ENCODE data around the gene FOXO3B. TPM values are rescaled to one million over a fixed set of nuclear protein-coding genes. Genes with fewer than 3 reads are reported as not detected.
"Not testable (repeated sequence)": the region's sequence is repeated elsewhere in the genome, so short reads cannot be mapped to it uniquely, and the experiment has no call there.

Gene FOXO3B
- total RNA-seq (2014; rRNA removed; shearing (Covaris generic)) = 1.8 and 4.0 TPM in 2 replicates

DNA sequence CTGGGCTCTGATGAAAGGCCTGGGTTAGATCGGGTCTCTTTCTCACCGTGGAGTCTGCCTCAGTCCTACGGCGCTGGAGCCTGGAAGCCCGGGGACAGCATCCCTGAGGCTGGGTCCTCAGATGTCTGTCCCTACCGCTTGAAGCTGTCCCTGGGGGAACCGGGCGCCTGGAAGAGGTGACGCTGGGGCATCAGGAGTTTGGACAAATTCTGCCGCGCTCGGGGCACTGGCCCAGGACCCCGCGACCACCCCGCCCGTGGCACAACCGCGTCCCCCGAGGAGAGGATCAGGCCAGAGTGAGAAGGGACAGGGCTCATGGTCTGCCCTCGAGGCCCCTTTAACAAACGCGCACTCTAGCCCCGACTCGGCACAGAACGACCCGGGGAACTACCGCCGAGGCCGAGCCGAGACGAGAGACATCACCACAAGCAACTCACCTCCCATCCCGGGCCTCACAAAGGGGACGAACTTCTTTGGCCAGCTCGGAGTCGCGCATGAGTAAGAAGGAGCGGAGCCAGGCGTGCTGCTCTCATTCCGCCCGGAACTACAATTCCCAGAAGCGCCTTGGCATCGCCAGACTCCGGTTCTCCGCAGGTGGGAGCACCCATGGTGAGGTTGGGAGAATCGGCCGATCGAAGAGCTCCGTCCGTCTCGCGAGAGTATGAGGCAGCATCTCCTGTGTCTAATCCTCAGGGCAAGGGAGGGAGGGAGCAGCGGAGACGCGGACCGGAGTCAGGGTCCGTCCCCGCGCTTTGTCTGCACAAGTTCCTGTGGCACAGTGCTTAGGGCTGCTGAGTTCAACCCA, at the start of gene FOXO3B:
Gene FOXO3B, minus strand, starts transcription at position 548 of the 805 bp plus-strand sequence. CDS start 663 bp downstream, outside the sequence.
- in situ Hi-C loops (cut with HindIII; ENCODE audit: low sequenced_read_pairs) = not testable (repeated sequence)
- DNase-seq (ENCODE audit: low spot score) = peak; percentile 98

DNA sequence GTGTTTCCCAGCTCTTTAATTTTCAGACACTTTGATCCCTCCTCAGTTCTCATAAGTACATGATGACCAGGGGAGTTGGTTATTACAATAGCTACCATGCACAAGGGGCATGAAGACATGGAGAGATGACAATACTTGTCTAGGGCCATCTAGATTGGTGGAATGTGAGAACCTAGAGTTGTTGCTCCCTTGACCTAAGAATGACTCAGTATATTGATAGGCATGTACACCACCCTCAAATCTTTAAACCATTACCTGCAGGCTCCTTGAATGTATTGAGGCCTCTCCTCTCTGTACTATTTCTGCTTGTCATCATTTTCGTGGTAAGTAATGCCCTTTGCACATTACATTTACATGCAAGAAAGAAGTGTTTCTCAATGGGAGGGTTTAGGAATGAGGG, 41.4 kb upstream of the FOXO3B start:
- in situ Hi-C loops (cut with HindIII; ENCODE audit: low sequenced_read_pairs); DNase-seq (ENCODE audit: low spot score): not testable (repeated sequence)

DNA sequence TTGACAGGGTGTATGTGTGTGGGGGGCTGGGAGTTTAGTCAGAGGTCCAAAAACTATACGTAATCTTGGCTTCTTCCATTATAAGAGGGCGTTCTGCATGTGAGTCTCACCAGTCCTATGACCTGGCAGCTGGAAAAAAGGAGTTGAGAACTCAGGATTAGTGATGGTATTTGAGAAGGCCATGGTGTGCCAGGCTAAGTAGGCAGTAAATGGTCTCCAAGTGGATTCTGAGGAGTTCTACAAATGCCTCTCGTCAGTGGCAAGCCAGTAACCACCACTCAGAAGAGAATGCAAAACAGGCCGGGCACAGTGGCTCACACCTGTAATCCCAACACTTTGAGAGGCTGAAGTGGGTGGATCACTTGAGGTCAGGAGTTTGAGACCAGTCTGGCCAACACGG, 40.5 kb upstream of the FOXO3B start:
- in situ Hi-C loops (cut with HindIII; ENCODE audit: low sequenced_read_pairs); DNase-seq (ENCODE audit: low spot score): not testable (repeated sequence)

GRCh38 chr17:18721775-18722547, 39.8 kb upstream of the FOXO3B start:
- DNase-seq (ENCODE audit: low spot score); in situ Hi-C loops (cut with HindIII; ENCODE audit: low sequenced_read_pairs): not testable (repeated sequence)

- DNase-seq (ENCODE audit: low spot score); in situ Hi-C loops (cut with HindIII; ENCODE audit: low sequenced_read_pairs): not testable (repeated sequence)
Observed at GRCh38 chr17:18719428-18720110, 37.5 kb upstream of the FOXO3B start.

DNA sequence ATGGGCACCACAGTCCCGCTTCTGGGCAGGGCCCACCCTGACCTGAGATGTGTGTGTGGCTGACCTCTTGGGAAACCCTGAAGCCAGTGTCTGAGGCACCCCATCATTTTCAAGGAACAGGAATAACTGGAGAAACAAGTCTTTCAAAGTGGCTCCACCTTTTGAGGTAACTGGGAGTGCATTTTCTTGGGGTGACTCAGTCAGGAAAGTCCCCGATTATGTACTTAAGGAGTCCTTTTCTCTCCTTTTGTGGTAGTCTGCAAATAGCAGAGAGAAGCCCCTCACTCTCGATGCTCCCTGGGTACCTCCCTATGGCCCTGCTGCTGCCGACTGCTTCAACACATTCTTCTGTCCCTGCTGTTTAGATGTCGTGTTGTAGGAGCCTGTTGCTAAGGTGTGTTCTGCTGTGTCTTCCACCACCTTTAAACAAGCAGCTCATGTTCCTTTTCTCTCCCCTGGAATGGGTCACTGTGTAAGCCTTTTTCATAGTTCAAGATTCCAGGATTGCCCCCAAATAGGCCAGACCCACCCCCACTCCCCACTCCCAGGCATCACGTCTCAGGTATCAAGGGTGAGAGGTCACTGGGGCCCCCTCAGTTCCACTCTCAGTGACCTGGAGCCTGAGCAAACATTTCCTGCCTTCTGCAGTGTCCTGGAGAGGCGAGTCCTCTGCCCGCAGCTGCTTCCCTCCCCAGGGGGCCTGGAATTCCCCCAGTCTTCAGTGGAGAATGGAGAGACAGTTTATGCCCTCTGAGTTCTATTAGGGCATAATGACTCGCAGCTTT, 36.7 kb upstream of the FOXO3B start:
- DNase-seq (ENCODE audit: low spot score); in situ Hi-C loops (cut with HindIII; ENCODE audit: low sequenced_read_pairs): not testable (repeated sequence)

- peak; percentile 83 for DNase-seq (ENCODE audit: low spot score)
Observed at GRCh38 chr17:18712354-18712999, 30.4 kb upstream of the FOXO3B start.

GRCh38 chr17:18708215-18708614, 26.1 kb upstream of the FOXO3B start:
- in situ Hi-C loops (cut with HindIII; ENCODE audit: low sequenced_read_pairs); DNase-seq (ENCODE audit: low spot score): not testable (repeated sequence)

More at GRCh38 chr17:18712354-18712999, 30.4 kb upstream of the FOXO3B start:
- in situ Hi-C loops (cut with HindIII; ENCODE audit: low sequenced_read_pairs) = not testable (repeated sequence)

DNA sequence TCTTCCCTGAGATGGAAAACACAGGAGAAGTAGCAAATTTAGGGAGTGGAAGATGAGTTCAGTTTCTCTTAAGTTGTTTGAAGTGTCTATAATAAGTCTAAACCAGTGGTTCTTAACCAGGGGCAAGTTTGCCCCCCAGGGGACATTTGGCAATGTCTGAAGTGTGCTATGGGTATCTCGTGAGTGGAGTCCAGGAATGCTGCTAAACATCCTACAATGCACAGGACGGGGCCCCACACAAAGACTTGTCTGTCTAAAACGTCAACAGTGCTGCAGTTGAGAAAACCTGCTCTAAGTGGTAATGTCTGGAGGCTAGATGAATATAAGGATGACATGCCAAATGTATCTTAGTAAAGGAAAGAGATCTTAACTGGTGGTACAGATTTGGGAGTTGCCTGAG, 23.8 kb upstream of the FOXO3B start:
- in situ Hi-C loops (cut with HindIII; ENCODE audit: low sequenced_read_pairs); DNase-seq (ENCODE audit: low spot score): not testable (repeated sequence)

GRCh38 chr17:18698473-18699103, 16.5 kb upstream of the FOXO3B start:
- in situ Hi-C loops (cut with HindIII; ENCODE audit: low sequenced_read_pairs); DNase-seq (ENCODE audit: low spot score): not testable (repeated sequence)

DNA sequence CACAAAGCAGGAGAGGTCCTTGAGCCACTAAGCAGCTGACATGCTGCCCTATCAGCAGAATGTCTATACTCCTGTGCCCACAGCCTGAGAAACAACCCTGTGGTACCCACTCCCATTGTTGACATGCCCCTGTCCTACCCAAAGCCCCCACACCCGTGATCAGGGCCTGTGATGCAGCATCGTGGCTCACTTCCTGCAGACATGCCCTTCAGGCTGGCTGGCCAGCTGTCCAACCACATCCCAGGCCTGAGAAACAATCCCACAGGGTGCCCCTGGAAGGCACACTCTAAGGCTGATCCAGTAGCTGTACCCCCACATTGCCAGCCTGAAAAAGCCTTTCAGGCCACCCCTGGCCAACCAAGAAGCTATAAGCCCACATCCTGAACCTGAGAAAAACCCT, 13.0 kb upstream of the FOXO3B start:
- in situ Hi-C loops (cut with HindIII; ENCODE audit: low sequenced_read_pairs); DNase-seq (ENCODE audit: low spot score): not testable (repeated sequence)

GRCh38 chr17:18682668-18683067, 554 bp upstream of the FOXO3B start:
- in situ Hi-C loops (cut with HindIII; ENCODE audit: low sequenced_read_pairs) = not testable (repeated sequence)

GRCh38 chr17:18677381-18677780, 4.7 kb downstream of the FOXO3B start:
- in situ Hi-C loops (cut with HindIII; ENCODE audit: low sequenced_read_pairs); DNase-seq (ENCODE audit: low spot score): not testable (repeated sequence)

More at GRCh38 chr17:18682668-18683067, 554 bp upstream of the FOXO3B start:
- DNase-seq (ENCODE audit: low spot score) = peak; percentile 37

GRCh38 chr17:18676928-18677327, 5.2 kb downstream of the FOXO3B start:
- DNase-seq (ENCODE audit: low spot score); in situ Hi-C loops (cut with HindIII; ENCODE audit: low sequenced_read_pairs): not testable (repeated sequence)

DNA sequence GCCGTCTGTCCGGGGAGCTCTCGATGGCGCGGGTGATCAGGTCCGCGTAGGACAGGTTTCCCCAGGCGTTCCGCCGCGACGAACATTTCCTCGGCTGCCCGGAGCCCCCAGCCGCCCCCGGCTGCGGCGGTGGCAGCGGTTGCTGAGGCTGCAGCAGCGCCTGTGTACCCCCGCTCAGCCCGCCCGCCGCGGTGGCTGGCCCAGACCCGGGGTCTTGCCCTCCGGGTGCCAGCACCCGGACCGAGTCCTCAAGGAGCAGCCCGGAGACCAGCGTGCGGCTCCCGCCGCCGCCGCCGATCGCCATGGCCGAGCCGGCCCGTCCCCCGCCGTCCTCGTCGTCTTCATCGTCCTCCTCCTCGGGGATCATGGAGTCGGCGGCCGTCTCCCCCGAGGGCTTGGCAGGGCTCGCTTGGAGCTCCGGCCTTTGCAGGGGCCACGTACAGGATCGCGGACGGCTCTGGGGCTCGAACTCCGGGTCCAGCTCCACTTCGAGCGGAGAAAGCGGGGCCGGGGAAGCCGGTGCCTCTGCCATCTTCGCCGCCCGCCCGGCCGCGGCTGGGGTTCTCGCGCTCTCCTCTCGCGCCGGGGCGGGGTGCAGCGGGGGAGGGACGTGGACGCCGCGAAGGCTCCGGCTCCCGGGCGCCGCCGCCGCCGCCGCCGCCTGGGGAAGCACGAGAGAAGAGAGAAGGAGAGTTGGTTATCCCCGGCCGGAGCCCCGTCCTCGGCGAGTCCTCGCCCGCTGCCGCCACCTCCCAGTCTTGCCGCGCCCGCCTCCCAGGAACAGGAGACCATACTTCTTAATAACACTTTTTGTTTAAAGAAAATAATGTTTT, 9.5 kb downstream of the FOXO3B start:
- in situ Hi-C loops (cut with HindIII; ENCODE audit: low sequenced_read_pairs); DNase-seq (ENCODE audit: low spot score): not testable (repeated sequence)

GRCh38 chr17:18668625-18669024, 13.5 kb downstream of the FOXO3B start:
- DNase-seq (ENCODE audit: low spot score); in situ Hi-C loops (cut with HindIII; ENCODE audit: low sequenced_read_pairs): not testable (repeated sequence)

GRCh38 chr17:18667535-18667934, 14.6 kb downstream of the FOXO3B start:
- in situ Hi-C loops (cut with HindIII; ENCODE audit: low sequenced_read_pairs); DNase-seq (ENCODE audit: low spot score): not testable (repeated sequence)
